IPS-NIHi7 (cell line): ENCODE results near the gene RAD17.

ENCODE experiments used
- DNase-seq: peaks from one replicate; pipeline ENCODE4 v3.0.0; 2012; ENCODE audit warnings: mixed read lengths; ENCODE audit errors: extremely low spot score

Gene RAD17

DNA sequence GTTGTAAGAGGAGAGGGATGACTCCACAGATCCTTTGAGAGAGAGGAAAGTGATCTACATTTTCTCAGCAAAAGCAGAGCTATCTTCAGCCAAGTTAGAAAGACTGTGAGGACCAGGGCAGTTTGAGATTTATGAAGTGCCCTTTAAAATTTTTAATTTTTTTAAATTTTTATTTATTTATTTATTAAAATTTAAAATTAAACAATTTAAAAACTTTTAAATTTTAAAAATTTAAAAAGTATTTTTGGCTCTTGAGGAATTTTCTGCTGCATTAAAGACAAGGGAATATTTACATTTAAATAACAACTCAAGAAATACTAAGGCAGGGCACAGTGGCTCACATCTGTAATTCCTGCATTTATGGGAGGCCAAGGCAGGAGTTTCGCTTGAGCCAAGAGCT, 92.6 kb downstream of the RAD17 start:
- no peak for DNase-seq
